Transverse colon (tissue), 4 donors: ENCODE data around the gene CDK5RAP1.

Experiments used
- EP300 ChIP-seq: sonication (generic); formaldehyde crosslinking; IDR thresholded peaks from one replicate; pipeline ENCODE4 v1.6.1; 2017; ENCODE audit warnings: antibody characterized with exemption, low read depth
- POLR2A ChIP-seq: fragments of 450-650 bp; IDR thresholded peaks from one replicate; pipeline ENCODE4 v1.6.1; 2016; ENCODE audit warnings: antibody characterized with exemption, mild to moderate bottlenecking, moderate library complexity
- POLR2AphosphoS5 ChIP-seq, 3 donors: sonication (generic); formaldehyde crosslinking; IDR thresholded peaks; one replicate each; pipeline ENCODE4 v1.6.1; 2016; ENCODE audit warnings: antibody characterized with exemption in 3 of 3
- TF ChIP-seq, protein P1 (sequence below), 5 experiments: fragments of 200-600 bp in 3 of 5; fragments of 450-650 bp in 2 of 5; sonication (generic) in 3 of 5; IDR thresholded peaks; 1 replicate in 2 of 5; 2 replicates in 3 of 5; pipeline ENCODE4 v1.5.1; 2016 to 2017; ENCODE audit warnings: antibody characterized with exemption in 5 of 5, inconsistent platforms in 3 of 5, mild to moderate bottlenecking in 2 of 5, moderate library complexity in 1 of 5

DNA sequence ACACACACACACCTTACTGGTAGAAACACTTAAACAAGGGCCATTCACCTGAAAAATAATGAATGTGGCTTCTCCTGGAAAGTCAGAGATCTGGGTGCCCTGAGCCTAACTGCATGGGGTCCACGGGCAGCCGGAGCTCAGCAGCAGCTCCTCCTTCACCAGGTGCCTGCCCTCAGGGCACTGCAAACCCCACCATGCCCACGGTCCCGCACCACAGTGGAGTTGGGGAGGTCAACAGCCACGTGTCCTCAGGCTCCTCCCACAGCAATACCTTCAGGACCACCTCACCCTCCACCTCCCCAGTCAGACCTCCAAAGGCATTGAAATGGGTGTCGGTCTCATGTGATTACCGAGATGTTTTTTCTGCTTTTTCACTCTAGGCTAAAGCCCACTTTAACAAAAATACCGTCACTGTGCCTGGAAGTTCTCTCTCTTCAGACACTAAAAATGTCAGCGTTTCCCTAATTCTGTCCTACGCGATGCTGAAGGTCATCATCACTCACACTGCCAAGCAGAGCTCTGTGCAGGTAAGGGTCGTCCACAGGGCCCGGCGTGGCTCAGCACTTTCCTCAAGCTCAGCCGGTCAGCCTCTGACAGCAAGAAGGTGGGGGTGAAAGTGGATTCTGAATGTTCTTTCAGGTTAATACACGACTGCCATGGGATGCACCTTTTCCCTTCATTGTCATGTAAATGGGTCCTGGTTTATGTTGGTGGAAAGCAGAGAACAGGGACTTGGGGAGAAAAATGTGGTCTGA, 48.9 kb downstream of the CDK5RAP1 start:
- TF ChIP-seq POLR2A: no peak
- TF ChIP-seq, protein P1, sequence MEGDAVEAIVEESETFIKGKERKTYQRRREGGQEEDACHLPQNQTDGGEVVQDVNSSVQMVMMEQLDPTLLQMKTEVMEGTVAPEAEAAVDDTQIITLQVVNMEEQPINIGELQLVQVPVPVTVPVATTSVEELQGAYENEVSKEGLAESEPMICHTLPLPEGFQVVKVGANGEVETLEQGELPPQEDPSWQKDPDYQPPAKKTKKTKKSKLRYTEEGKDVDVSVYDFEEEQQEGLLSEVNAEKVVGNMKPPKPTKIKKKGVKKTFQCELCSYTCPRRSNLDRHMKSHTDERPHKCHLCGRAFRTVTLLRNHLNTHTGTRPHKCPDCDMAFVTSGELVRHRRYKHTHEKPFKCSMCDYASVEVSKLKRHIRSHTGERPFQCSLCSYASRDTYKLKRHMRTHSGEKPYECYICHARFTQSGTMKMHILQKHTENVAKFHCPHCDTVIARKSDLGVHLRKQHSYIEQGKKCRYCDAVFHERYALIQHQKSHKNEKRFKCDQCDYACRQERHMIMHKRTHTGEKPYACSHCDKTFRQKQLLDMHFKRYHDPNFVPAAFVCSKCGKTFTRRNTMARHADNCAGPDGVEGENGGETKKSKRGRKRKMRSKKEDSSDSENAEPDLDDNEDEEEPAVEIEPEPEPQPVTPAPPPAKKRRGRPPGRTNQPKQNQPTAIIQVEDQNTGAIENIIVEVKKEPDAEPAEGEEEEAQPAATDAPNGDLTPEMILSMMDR (IDR thresholded peaks at IDR 0.05): no peak
- TF ChIP-seq EP300: no peak
- TF ChIP-seq POLR2AphosphoS5 (IDR thresholded peaks at IDR 0.05): no peak
